Left kidney (tissue), 8 donors: Measurements from ENCODE around the gene EXD1. TPM values are rescaled to one million over a fixed set of nuclear protein-coding genes. Genes with fewer than 3 reads are reported as not detected.
"Not testable (repeated sequence)": the region's sequence is repeated elsewhere in the genome, so short reads cannot be mapped to it uniquely, and the experiment has no call there.

Source experiments
- DNase-seq: peaks from one replicate; pipeline ENCODE4 v3.0.0-alpha.2; 2013
- long read RNA-seq, 8 donors: transcript quantifications; one replicate each; lab custom pipeline, GENCODE V29; 2026
- polyA plus RNA-seq: library from polyadenylated mRNA; unstranded; fragments of 120-200 nt; gene quantifications from one replicate; pipeline ENCODE4 v1.2.1, GENCODE V29; 2013; ENCODE audit not compliant: insufficient read length

EXD1 gene
- 0.07 TPM for polyA plus RNA-seq
- long read RNA-seq, donor 1, partial matches to known transcripts: 83 of 83 reads
- long read RNA-seq, donor 1, other reads (novel, unspliced or antisense): 0 of 83 reads
- long read RNA-seq, donor 2: 0 reads
- long read RNA-seq, donor 3, partial matches to known transcripts: 6 of 6 reads
- long read RNA-seq, donor 3, other reads (novel, unspliced or antisense): 0 of 6 reads
- long read RNA-seq, donor 4: 0 reads
- long read RNA-seq, donor 5: 0 reads
- long read RNA-seq, donor 6: 0 reads
- long read RNA-seq, donor 7, partial matches to known transcripts: 7 of 32 reads
- long read RNA-seq, donor 7, other reads (novel, unspliced or antisense): 25 of 32 reads
- long read RNA-seq, donor 8, partial matches to known transcripts: 0 of 8 reads
- long read RNA-seq, donor 8, other reads (novel, unspliced or antisense): 8 of 8 reads

DNA sequence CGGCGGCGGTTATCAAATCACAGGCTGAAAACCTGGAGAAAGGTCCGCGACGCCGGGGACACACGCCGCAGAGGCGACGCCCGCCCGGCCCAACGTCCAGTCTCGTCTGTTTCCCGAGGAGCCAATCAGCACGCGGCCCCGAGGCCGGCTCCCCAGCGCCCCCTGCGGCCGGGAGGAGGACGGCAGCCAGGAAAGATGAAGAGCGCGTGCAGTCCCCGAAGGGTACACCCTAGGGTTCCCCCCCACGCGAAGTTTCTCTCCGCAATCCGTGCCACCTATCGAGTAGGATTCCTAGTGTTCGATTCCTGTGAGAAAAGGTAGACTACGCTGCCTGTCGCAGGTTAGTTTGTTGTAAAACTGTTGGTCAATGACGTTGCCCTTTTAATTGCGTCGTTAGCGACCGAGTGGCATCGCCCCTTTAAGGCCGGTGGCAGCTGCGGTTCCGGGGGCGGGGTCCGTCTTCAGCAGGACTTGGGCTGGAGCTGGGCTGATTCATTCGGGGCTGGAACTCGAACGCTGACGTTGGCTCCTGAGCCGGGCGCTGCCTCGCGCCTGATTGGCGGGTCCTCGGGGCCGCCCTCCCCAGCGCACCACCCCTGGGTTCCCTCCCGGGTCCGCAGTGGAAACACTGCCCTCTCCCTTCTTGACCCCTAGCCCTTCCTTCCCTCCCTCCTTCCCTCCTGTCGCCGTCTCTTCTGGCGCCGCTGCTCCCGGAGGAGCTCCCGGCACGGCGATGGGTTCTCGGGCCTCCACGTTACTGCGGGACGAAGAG is at the start of gene EXD1, which contains the start of gene CHP1:
TSS of gene EXD1 (minus strand) at position 108 of the 772 bp plus-strand sequence. CDS start 4,182 bp downstream, outside the sequence.
TSS of gene CHP1 (plus strand) at position 619 of the 772 bp plus-strand sequence. CDS start at position 734, 115 bp downstream.
- peak; percentile 95 for DNase-seq

DNA sequence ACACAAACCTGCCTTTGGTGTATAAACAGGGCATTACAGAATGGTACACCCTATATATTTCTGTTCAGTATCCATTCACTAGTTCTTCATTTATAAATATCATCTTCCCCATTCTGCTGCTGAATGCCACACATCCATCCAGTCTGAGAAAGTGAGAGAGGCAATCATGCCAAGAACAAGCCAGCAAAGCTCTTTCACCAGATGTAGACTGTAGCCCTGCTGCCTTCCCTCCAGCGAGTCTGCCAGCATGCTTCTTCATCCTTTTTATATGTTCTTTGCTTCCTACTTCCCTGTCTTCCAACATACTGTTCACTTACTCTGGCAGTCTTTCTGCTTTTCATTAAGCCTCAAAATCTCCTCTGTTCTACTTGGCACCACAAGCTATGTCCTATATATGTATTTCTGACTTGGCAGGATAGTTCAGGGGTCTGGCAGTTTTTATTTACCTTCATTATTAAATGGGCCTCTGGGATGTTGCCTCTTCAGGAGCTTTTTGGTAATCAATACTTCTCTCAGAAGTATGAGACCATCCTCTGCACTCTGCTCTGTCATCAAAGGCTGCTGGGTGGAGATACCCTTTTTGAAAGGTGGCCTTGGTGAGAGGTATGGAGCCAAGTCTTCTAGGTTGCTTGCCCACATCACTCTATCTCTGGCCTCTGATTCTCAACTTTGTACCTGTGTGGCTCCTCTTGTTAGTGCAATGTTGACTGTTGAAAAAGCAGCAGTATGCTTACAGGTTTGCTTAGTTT is 49.2 kb upstream of the EXD1 start:
- DNase-seq: no peak

- DNase-seq: no peak
Measured at GRCh38 chr15:41278319-41278718, 47.8 kb upstream of the EXD1 start.

DNA sequence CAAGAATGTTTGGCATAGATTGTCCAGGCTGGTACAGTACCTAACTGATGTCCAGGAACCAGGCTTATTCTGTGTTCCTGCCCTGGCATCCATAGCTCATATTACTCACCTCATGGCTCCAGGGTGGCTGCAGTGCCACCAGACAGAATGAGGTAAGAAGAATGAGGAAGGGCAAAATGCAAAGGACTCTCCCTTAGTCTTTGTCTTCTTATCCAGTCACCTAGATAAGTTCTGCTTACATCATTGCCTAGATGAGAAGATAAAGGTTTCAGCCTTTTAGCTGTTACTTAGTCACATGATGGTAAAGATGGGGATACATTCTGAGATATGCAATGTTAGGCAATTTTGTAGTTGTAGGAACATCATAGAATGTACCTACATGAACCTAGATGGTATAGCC is 46.3 kb upstream of the EXD1 start:
- DNase-seq: no peak

GRCh38 chr15:41269887-41270286 is 39.3 kb upstream of the EXD1 start:
- no peak for DNase-seq

DNA sequence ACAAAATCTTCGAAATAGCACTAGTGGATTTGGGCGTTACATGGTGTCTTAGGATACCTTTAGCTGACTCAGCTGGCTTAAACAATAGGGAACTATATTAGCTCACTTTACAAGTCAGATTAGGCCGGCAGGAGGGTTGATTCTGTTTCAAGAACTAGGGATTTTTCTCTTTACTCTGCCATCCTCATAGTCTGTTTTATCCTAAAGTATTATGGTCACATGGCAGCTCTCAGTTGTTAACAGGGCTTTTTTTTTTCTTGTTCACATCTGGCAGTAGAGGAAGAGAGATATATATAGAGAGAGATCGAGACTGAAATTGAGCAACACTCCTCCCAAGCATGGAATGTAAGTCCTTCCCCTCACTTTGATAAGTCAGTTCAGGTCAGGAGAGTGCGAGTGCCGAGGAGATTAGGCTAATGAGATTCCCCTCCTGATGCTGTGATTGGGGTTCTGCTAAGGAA is 33.4 kb upstream of the EXD1 start:
- no peak for DNase-seq

- no peak for DNase-seq
Measured at GRCh38 chr15:41262571-41262970, 32.0 kb upstream of the EXD1 start.

DNA sequence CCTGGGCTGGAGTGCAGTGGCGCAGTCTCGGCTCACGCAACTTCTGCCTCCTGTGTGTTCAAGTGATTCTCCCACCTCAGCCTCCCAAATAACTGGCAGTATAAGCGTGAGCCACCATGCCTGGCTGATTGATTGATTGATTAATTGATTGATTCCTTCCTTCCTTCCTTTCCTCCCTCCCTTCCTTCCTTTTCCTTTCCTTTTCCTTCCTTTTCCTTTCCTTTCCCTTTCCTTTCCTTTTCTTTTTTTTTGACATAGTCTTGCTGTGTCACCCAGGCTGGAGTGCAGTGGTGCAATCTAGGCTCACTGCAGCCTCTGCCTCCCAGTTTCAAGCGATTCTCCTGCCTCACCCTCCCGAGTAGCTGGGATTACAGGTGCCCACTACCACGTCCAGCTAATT is 30.4 kb upstream of the EXD1 start:
- not testable (repeated sequence) for DNase-seq

DNA sequence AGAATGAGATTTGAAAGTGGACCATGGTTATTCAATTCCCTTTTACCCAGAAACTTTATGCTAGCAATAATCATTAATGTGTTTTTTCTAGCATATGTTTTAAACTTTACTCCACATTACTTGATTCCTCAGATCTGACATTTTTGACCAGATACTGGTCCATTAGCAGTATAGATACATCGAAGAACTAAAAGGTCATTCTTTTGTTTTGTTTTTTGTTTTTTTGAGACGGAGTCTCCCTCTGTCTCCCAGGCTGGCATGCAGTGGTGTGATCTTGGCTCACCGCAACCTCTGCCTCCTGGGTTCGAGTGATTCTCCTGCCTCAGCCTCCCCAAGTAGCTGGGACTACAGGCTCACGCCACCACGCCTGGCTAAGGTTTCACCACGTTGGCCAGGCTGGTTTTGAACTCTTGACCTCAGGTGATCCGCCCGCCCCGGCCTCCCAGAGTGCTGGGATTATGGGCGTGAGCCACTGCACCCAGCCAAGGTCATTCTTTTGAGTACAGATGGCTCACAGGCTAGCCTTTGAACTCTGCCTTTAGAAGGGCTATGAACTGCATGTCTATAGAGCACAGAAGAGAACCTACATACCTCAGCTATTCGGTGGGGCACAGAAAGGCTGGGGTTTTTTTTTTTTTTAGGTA is 29.1 kb upstream of the EXD1 start:
- DNase-seq: no peak

DNA sequence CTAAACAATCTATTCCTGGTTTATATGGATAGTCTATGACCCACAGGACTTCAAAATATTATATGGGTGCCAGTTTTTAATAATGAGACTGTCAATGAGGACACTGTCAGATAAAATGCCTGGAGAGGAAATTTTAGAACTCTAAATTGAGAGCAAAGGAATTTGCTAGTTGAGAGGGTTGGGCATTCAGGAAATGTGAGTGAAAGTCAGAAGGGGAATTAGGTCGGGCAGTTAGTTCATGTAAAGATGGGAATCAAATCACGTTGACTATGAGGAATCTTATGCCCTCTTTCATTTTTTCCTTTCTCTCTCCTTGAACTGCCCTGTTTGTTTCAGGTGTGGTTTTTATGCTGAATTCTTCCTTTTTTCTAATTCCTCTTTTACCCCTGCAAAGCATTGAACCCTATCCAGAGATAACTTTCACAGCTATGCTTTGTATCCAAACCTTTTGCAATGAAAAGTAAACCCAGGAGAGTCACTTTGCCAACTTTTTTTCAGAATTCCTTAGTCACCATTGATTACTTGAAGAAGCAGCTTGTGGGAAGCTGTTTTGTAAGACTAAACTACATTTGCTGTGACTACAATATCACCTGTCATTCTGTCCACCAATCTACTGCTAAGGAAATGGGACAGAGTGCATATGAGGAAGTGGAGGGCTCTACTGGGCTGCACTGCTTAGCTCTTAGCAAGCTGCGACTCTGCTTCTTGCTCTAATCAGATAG is 28.4 kb upstream of the EXD1 start:
- DNase-seq: no peak

DNA sequence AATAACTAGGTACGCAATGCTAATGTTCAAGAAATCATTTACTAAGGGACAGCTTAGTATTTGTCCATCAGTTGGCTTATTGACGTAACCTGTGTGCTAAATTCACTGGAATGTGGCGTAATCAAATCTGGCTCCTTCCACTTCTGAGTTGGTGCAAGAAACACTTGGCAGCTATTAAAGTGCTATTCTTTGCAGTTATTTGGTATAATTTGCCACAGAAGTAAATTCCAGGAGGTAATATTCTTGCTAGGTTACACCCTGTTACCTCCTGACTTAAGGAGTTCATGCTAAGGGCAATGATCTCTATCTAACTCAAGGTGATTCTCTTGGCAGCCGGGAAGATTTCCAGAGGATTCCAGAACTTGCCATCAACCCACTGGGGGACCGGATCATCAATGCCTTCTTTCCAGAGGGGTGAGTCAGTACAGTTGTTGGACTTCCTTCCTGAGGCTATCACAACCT is 26.1 kb upstream of the EXD1 start:
- DNase-seq: no peak

DNA sequence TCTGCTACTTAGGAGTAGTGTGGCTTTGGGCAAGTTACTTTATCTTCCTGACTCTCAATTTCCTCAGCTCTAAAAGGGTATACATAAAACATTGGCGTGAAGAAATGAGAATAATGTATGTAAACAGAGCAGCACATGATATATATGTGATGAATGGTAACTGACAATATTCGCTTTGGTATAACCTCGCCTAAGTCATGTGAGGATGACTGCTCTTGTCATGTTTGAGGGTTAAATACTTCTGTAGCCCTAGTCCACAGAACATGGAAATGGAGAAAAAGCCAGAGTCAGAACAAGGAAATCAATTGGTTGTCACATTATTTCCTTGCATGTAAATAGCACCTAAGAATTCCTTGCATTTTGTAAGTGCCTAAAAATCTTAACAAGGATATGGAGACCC is 25.5 kb upstream of the EXD1 start:
- no peak for DNase-seq

GRCh38 chr15:41254560-41254959 is 24.0 kb upstream of the EXD1 start:
- no peak for DNase-seq

DNA sequence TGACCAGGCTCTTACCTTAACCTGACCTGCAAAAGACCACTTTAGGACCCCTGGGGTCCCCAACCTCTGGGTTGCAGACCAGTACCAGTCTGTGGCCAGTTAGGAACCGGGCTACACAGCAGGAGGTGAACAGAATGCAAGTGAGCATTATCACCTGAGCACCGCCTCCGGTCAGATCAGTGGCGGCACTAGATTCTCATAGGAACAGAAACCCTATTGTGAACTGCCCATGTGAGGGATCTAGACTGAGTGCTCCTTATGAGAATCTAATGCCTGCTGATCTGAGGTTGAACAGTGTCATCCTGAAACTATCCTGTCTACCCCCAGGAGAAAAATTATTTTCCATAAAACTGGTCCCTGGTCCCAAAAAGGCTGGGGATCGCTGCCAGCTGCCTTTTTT is 20.9 kb upstream of the EXD1 start:
- DNase-seq: no peak

GRCh38 chr15:41250745-41251144 is 20.2 kb upstream of the EXD1 start:
- DNase-seq: not testable (repeated sequence)

DNA sequence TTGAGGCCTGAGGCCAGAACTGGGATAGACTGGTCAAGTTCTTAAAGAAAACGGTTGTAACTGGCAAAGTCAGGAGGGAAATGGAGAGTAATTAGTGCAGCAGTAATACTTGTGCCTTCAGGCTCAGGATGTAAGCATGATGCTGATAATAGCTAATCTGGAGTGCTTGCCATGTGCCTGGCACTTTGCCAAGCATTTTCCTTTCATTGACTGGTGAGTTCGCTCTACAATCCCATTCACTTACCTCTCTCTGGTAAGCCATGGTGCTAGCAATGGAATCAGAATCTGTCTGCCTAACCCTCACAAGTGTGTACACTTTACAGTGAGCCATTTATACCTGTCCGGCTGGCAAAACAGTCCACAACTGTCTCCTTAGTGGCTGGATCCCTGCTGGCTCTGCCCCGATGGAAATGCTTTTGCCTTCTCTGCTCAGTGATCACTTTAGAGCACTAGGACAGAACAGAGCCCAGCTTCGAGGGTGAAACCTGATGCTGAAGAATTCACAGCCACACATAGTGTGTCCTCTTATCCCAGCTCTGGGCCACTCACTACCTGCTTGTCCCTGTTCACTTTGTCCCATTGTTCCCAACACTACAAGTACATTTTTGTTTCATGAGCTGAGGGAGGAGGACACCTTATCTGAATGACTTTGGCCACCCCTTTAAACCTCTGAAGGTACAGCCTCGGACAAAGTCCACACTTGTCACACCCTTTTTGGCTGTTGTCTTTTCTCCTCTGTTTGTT is 10.8 kb upstream of the EXD1 start:
- DNase-seq: peak; percentile 49

- DNase-seq: no peak
Measured at GRCh38 chr15:41238100-41238499, 7.5 kb upstream of the EXD1 start.

- no peak for DNase-seq
Measured at GRCh38 chr15:41235929-41236328, 5.4 kb upstream of the EXD1 start.

DNA sequence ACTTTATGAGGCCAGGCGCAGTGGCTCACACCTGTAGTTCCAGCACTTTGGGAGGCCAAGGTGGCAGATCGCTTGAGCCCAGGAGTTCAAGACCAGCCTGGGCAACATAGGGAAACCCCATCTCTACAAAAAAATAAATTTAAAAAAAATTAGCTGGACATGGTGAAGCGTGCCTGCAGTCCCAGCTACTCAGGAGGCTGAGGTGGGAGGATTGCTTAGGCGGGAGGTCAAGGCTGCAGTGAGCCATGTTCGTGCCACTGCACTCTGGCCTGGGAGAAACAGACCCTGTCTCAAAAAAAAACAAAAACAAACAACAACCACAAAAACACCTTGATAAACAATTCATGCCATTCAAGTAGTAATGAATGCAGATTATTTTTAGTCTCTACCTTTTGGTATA is 4.7 kb upstream of the EXD1 start:
- DNase-seq: not testable (repeated sequence)

DNA sequence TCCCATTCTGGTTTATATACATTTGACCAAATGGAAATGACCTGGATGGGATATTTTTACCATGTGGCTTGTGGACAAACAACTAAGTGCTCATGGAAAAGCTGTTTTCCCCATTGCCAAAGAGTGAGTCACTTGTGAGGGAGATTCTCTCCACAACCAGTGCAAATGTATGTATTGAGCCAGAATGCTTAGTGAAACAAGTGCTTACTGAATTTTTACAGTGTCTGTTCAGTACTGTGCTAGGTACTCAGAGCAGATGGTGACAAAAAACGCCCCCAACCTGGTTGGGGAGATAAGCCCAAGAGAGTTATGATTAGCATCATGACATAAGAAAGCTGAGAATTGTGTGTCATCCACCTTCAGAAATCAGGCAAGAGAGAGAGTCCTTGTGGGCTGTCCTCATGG is 2.8 kb upstream of the EXD1 start:
- no peak for DNase-seq
